Endodermal cell (in vitro differentiated cells): Measurements from ENCODE around the gene PCBD1. TPM values are rescaled to one million over a fixed set of nuclear protein-coding genes. Genes with fewer than 3 reads are reported as not detected.

Experiments
- DNase-seq: peaks from one replicate; pipeline ENCODE4 v3.0.0-alpha.2; 2017
- H3K27ac ChIP-seq: 2 replicates; pipeline ENCODE4 v1.5.1; 2013; ENCODE audit warnings: mild to moderate bottlenecking, low read depth, low read length, moderate library complexity
- H3K27me3 ChIP-seq: 2 replicates; pipeline ENCODE4 v1.6.1; 2013; ENCODE audit warnings: mild to moderate bottlenecking, low read length, moderate library complexity; ENCODE audit not compliant: insufficient read depth, control insufficient read depth, poor library complexity, severe bottlenecking
- H3K36me3 ChIP-seq: 2 replicates; pipeline ENCODE4 v1.7.0; 2013; ENCODE audit warnings: mild to moderate bottlenecking, low read length, moderate library complexity; ENCODE audit not compliant: control insufficient read depth, insufficient read depth
- H3K4me1 ChIP-seq: one replicate; pipeline ENCODE4 v1.7.0; 2013; ENCODE audit warnings: low read length; ENCODE audit not compliant: control insufficient read depth, insufficient read depth
- H3K4me3 ChIP-seq: 2 replicates; pipeline ENCODE4 v1.5.1; 2013; ENCODE audit warnings: mild to moderate bottlenecking, low read length, moderate library complexity
- H3K9ac ChIP-seq: 2 replicates; pipeline ENCODE4 v1.6.1; 2013; ENCODE audit warnings: mild to moderate bottlenecking, low read length, moderate library complexity; ENCODE audit not compliant: poor library complexity, severe bottlenecking; ENCODE audit errors: extremely low read depth
- H3K9me3 ChIP-seq: 2 replicates; pipeline ENCODE4 v1.6.1; 2013; ENCODE audit warnings: mild to moderate bottlenecking, low read length, moderate library complexity; ENCODE audit not compliant: control insufficient read depth
- H3K27ac Mint-ChIP-seq: 2 replicates; pipeline ENCODE4 v1.8.0; 2020; ENCODE audit warnings: mixed read lengths
- H3K27me3 Mint-ChIP-seq: 2 replicates; pipeline ENCODE4 v1.8.0; 2021; ENCODE audit warnings: mild to moderate bottlenecking, mixed read lengths; ENCODE audit not compliant: insufficient read depth
- H3K36me3 Mint-ChIP-seq: 2 replicates; pipeline ENCODE4 v1.8.0; 2020; ENCODE audit warnings: low read depth, mixed read lengths
- H3K4me1 Mint-ChIP-seq: 2 replicates; pipeline ENCODE4 v1.8.0; 2020; ENCODE audit warnings: mixed read lengths
- H3K4me3 Mint-ChIP-seq: 2 replicates; pipeline ENCODE4 v1.8.0; 2020; ENCODE audit warnings: mild to moderate bottlenecking, moderate library complexity, mixed read lengths
- H3K9me3 Mint-ChIP-seq: 2 replicates; pipeline ENCODE4 v1.8.0; 2020; ENCODE audit warnings: mild to moderate bottlenecking, mixed read lengths
- CTCF ChIP-seq: fragments of 200-600 bp; sonication (generic); conservative IDR thresholded peaks from 2 replicates; pipeline ENCODE4 v1.5.0; 2021; ENCODE audit warnings: antibody characterized with exemption, mild to moderate bottlenecking
- WGBS, 2 experiments: methylation state at CpG; one replicate each; pipeline versions ENCODE4 v1.1.5 to v1.1.7; 2013; ENCODE audit warnings: missing lambda C conversion rate in 2 of 2, mixed read lengths in 1 of 2; ENCODE audit not compliant: insufficient coverage in 1 of 2, insufficient read length in 1 of 2; 5-methylcytosine and 5-hydroxymethylcytosine counted together
- total RNA-seq, 2 donors: library from RNA; stranded (reverse); fragmentation: NEBNext Ultra II Directional in 1 of 2; extraction: Animal tissue kit (Norgen Biotek cat#: 25700) in 1 of 2; gene quantifications; 2 replicates in 1 of 2; 3 replicates in 1 of 2; pipeline ENCODE4 v1.2.1, GENCODE V29; 2021

Gene PCBD1
- total RNA-seq, 2 donors from 2014 or later: 168 to 183 TPM

DNA sequence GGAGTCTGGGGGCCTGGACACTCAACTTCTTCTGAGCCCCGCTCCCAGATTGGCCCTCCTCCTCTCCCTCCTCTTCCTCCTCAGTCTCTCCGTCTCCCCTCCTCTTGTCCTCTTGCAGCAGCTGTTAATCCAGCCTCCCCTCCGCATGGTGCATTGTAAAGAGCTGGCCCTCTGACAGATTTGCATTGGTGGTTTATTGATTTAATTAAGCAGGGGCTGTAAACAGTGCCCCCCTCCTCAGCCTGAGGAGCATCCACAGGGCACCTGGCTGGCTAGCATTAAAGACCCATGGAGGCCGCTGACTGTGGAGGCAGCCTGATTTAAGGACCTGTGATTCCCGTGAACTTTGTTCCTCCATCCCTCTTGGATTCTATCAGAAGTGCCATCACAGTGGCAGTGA is 28.9 kb upstream of the PCBD1 start:
- no peak for DNase-seq
- no peaks in the 10 kb centered on the region for H3K9me3 ChIP-seq
- H3K9ac ChIP-seq: no peak overlapping the region
- H3K4me3 Mint-ChIP-seq: no peak overlapping the region
- H3K36me3 Mint-ChIP-seq: no peaks in the 10 kb centered on the region
- no peak for TF ChIP-seq CTCF
- no peak overlapping the region for H3K27ac Mint-ChIP-seq
- no peaks in the 10 kb centered on the region for H3K9me3 Mint-ChIP-seq
- no peak overlapping the region for H3K27ac ChIP-seq
- H3K36me3 ChIP-seq: no peaks in the 10 kb centered on the region
- WGBS, 2 experiments: 86% methylated on average over 5 of the region's 5 CpGs; no CpG with 5 or more reads in 1 of the 2 experiments
- no peaks in the 10 kb centered on the region for H3K4me1 ChIP-seq
- H3K27me3 ChIP-seq: no peaks in the 10 kb centered on the region
- H3K4me1 Mint-ChIP-seq: no peaks in the 10 kb centered on the region
- H3K4me3 ChIP-seq: no peak overlapping the region
- H3K27me3 Mint-ChIP-seq: peaks cover 4% of the 10 kb centered on the region

- Histone ChIP-seq H3K4me1 (no peaks in the 10 kb centered on the region), H3K4me3 (no peak overlapping the region), H3K9ac (no peak overlapping the region), H3K27ac (no peak overlapping the region), H3K36me3 (no peaks in the 10 kb centered on the region), H3K9me3 (no peaks in the 10 kb centered on the region), H3K27me3 (no peaks in the 10 kb centered on the region)
- H3K27ac Mint-ChIP-seq: no peak overlapping the region
- WGBS, 2 experiments: 80 to 98% methylated on average over 5 to 6 of the region's 6 CpGs
- no peak overlapping the region for H3K4me3 Mint-ChIP-seq
- TF ChIP-seq CTCF: no peak
- H3K27me3 Mint-ChIP-seq: peaks cover 4% of the 10 kb centered on the region
- no peaks in the 10 kb centered on the region for H3K4me1 Mint-ChIP-seq
- DNase-seq: no peak
- H3K9me3 Mint-ChIP-seq: peaks cover 2% of the 10 kb centered on the region
- no peaks in the 10 kb centered on the region for H3K36me3 Mint-ChIP-seq
These were observed 27.9 kb upstream of the PCBD1 start for GRCh38 chr10:70916241-70916640.

DNA sequence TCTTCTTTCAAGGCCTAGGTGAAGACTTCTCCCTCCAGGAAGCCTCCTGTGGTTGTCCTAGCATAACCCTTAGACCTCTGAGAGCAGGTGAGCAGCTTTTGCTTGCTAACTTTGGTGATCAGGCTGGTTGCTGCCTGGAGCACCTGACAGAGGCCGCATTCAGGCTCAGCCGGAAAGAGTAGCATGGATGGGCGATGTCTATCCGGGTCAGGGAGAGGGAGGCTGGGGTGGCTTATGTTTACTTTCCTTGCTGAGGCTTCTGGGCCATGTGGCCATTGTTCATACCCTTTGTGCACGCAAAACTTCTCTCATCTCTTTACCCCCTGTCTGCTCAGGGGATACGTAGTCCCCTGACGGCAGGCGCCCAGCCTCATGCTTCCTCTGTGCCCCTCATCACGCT is 27.4 kb upstream of the PCBD1 start:
- Mint-ChIP-seq H3K27ac (no peak overlapping the region), H3K27me3 (peaks cover 4% of the 10 kb centered on the region), H3K4me1 (no peaks in the 10 kb centered on the region), H3K36me3 (no peaks in the 10 kb centered on the region), H3K9me3 (peaks cover 2% of the 10 kb centered on the region), H3K4me3 (no peak overlapping the region)
- DNase-seq: no peak
- no peaks in the 10 kb centered on the region for H3K36me3 ChIP-seq
- H3K9ac ChIP-seq: no peak overlapping the region
- WGBS, 2 experiments: 86 to 93% methylated on average over 8 to 9 of the region's 9 CpGs
- no peaks in the 10 kb centered on the region for H3K9me3 ChIP-seq
- H3K27me3 ChIP-seq: no peaks in the 10 kb centered on the region
- TF ChIP-seq CTCF: no peak
- H3K4me1 ChIP-seq: no peaks in the 10 kb centered on the region
- no peak overlapping the region for H3K27ac ChIP-seq
- H3K4me3 ChIP-seq: no peak overlapping the region
